GM12878 (cell line): ENCODE results near the gene ELP1. TPM values are rescaled to one million over a fixed set of nuclear protein-coding genes. Genes with fewer than 3 reads are reported as not detected.

Experiments used
- ATAC-seq: fragments of 200-7000 bp; cut with Tn5 transposase; 3 replicates; pipeline ENCODE4 v1.9.1; 2020; ENCODE audit warnings: mild to moderate bottlenecking, moderate library complexity
- BruUV-seq: library from RNA; stranded (reverse); fragments of 400-500 nt; replicated peaks from 2 replicates; lab custom pipeline; 2021; lab: Mats Ljungman, UMichigan
- CTCF ChIA-PET: fragments of 300-600 bp; sonication (Branson Sonifier 250); formaldehyde crosslinking; extraction: SDS; loops from one replicate; lab custom pipeline; 2021; ENCODE audit warnings: inconsistent platforms; lab: Yijun Ruan, JAX
- POLR2A ChIA-PET: fragments of 350-600 bp; formaldehyde crosslinking; extraction: SDS; loops from one replicate; lab custom pipeline; 2021; ENCODE audit warnings: inconsistent platforms; lab: Charles Lee
- RAD21 ChIA-PET: fragments of 300-600 bp; sonication (Branson Sonifier 250); formaldehyde crosslinking; loops from one replicate; lab custom pipeline; 2023; ENCODE audit warnings: antibody characterized with exemption; ENCODE audit not compliant: unreplicated experiment; lab: Charles Lee
- SMC1A ChIA-PET: fragments of 300-600 bp; sonication (Branson Sonifier 250); formaldehyde crosslinking; loops from one replicate; lab custom pipeline; 2023; ENCODE audit not compliant: unreplicated experiment, uncharacterized antibody; lab: Charles Lee
- DNase-seq: peaks from one replicate; pipeline ENCODE4 v3.0.0-alpha.2; 2011; ENCODE audit warnings: low read depth, low spot score
- FAIRE-seq: peaks from 3 replicates; lab custom pipeline; 2011; peaks lifted over from hg19 to GRCh38; lab: Jason Lieb, UNC
- H2AFZ ChIP-seq: 2 replicates; pipeline ENCODE4 v1.6.0; 2011; ENCODE audit warnings: low read depth, low read length, control low read depth; ENCODE audit not compliant: control insufficient read depth
- H3K27ac ChIP-seq: 2 replicates; pipeline ENCODE4 v1.5.1; 2011; ENCODE audit warnings: control low read depth; ENCODE audit not compliant: control insufficient read depth, insufficient read depth
- H3K27me3 ChIP-seq, 2 experiments: replicated peaks in 1 of 2; 2 replicates each; pipeline versions ENCODE4 v1.6.0 to v1.6.1; 2011; ENCODE audit warnings: low read length in 1 of 2; ENCODE audit not compliant: control insufficient read depth in 2 of 2, insufficient read depth in 2 of 2
- H3K36me3 ChIP-seq, 2 experiments: 2 replicates each; pipeline ENCODE4 v1.5.1; 2011; ENCODE audit warnings: low read length in 1 of 2; ENCODE audit not compliant: control insufficient read depth in 2 of 2, insufficient read depth in 2 of 2
- H3K4me1 ChIP-seq: 2 replicates; pipeline ENCODE4 v1.6.1; 2011; ENCODE audit warnings: mild to moderate bottlenecking, low read length, moderate library complexity, mixed read lengths; ENCODE audit not compliant: control insufficient read depth, insufficient read depth
- H3K4me2 ChIP-seq: 2 replicates; pipeline ENCODE4 v1.6.0; 2011; ENCODE audit warnings: control low read depth; ENCODE audit not compliant: control insufficient read depth, insufficient read depth
- H3K4me3 ChIP-seq: fragments of 200-600 bp; sonication (generic); 2 replicates; pipeline ENCODE4 v1.5.1; 2016
- H3K79me2 ChIP-seq: 2 replicates; pipeline ENCODE4 v1.6.0; 2011; ENCODE audit warnings: low read length; ENCODE audit not compliant: control insufficient read depth, insufficient read depth
- H3K9ac ChIP-seq: 2 replicates; pipeline ENCODE4 v1.8.0; 2011; ENCODE audit warnings: low read length, control low read depth, mixed read lengths; ENCODE audit not compliant: control insufficient read depth, insufficient read depth
- H3K9me3 ChIP-seq: replicated peaks from 3 replicates; pipeline ENCODE4 v1.5.1; 2011; ENCODE audit warnings: mild to moderate bottlenecking, low read length; ENCODE audit not compliant: control insufficient read depth, insufficient read depth
- H4K20me1 ChIP-seq: 2 replicates; pipeline ENCODE4 v1.6.0; 2011; ENCODE audit not compliant: control insufficient read depth, insufficient read depth
- CHD2 ChIP-seq: IDR thresholded peaks from 2 replicates; pipeline ENCODE4 v1.6.1; 2011; ENCODE audit warnings: low read depth, low read length, improper control_type of control experiment, borderline replicate concordance
- CREB1 ChIP-seq: IDR thresholded peaks from 2 replicates; pipeline ENCODE4 v1.6.1; 2012; ENCODE audit warnings: low read depth, mild to moderate bottlenecking, inconsistent platforms
- CTCF ChIP-seq, 3 experiments: IDR thresholded peaks in 2 of 3; conservative IDR thresholded peaks in 1 of 3; 2 replicates each; pipeline ENCODE4 v1.5.1; 2011; ENCODE audit warnings: low read depth in 3 of 3, low read length in 3 of 3, mild to moderate bottlenecking in 3 of 3, control low read depth in 2 of 3, moderate library complexity in 2 of 3, inconsistent platforms in 1 of 3, mixed read lengths in 1 of 3; ENCODE audit not compliant: control insufficient read depth in 2 of 3, insufficient read depth in 1 of 3; ENCODE audit errors: extremely low read depth in 1 of 3
- RAD21 ChIP-seq: IDR thresholded peaks from 2 replicates; pipeline ENCODE4 v1.6.1; 2011; ENCODE audit warnings: mild to moderate bottlenecking, low read depth, low read length, moderate library complexity; ENCODE audit not compliant: insufficient read depth
- WGBS: methylation state at CpG from one replicate; pipeline ENCODE4 v1.1.6; 2016; ENCODE audit warnings: low lambda C conversion rate; ENCODE audit not compliant: insufficient replicate concordance, insufficient coverage; ENCODE audit errors: missing lambda C conversion rate; 5-methylcytosine and 5-hydroxymethylcytosine counted together
- in situ Hi-C: fragments of 300-500 bp; cut with MboI; formaldehyde crosslinking; loops from 9 replicates; pipeline ENCODE4 v1.14.3; 2018; ENCODE audit warnings: mixed read lengths
- intact Hi-C: fragments of 100-400 bp; cut with micrococcal nuclease; formaldehyde crosslinking; loops from one replicate; pipeline ENCODE4 v1.14.2; 2022; ENCODE audit not compliant: unreplicated experiment
- polyA plus RNA-seq, 11 experiments: library from polyadenylated mRNA; depleted of rRNA in 4 of 11; unstranded in 6 of 11; stranded (reverse) in 5 of 11; fragments of >200 nt; fragmentation: Nextera tagmentation in 4 of 11; fragmentation: Illumina TruSeq in 1 of 11; extraction: Ambion mirVana in 4 of 11; extraction: Trizol in 1 of 11; gene quantifications; 1 replicate in 1 of 11; 2 replicates in 10 of 11; pipeline versions ENCODE4 v1.2.1 to v1.2.3, GENCODE V29; 2011 to 2016; ENCODE audit warnings: inconsistent platforms in 2 of 11, missing spikeins in 2 of 11, low read depth in 1 of 11
- total RNA-seq, 4 experiments: library from RNA; depleted of rRNA in 3 of 4; stranded (reverse); fragments of >200 nt in 3 of 4; fragmentation: Illumina TruSeq in 1 of 4; extraction: Trizol in 1 of 4; gene quantifications; 2 replicates each; pipeline versions ENCODE4 v1.2.1 to v1.2.3, GENCODE V29; 2013 to 2021
- TF ChIP-seq, protein P1 (sequence below): fragments of 450-650 bp; formaldehyde crosslinking; IDR thresholded peaks from 2 replicates; pipeline ENCODE4 v1.5.0; 2022; ENCODE audit warnings: mild to moderate bottlenecking, missing genetic modification characterization

ELP1 gene
- total and polyA plus RNA-seq, 10 of the 15 experiments (the other 5 are each of a cell fraction or from before 2014, with no cell fraction given), result 9.7 to 29.9 (median 26.0) TPM

- intact Hi-C loops, result no loop called here
- FAIRE-seq, result no peak
- Histone ChIP-seq H3K4me3 (no peak overlapping the region), H3K9me3 (no peaks in the 10 kb centered on the region), H3K9ac (no peak overlapping the region), H2AFZ (no peak overlapping the region), H3K4me1 (peaks cover 8% of the 10 kb centered on the region), H3K79me2 (no peaks in the 10 kb centered on the region), H3K36me3 (peaks cover 3 to 14% of the 10 kb centered on the region in 2 experiments), H3K4me2 (no peak overlapping the region), H3K27me3 (no peaks in the 10 kb centered on the region), H4K20me1 (no peaks in the 10 kb centered on the region), H3K27ac (no peak overlapping the region)
- in situ Hi-C loops, result no loop called here
- DNase-seq, result no peak
- TF ChIP-seq RAD21, result 0 out of 2 replicates have a peak, but pooled peaks have one; percentile 23
- peak in 1 of 3 experiments; percentile 13; a peak in 2 of 6 replicates for TF ChIP-seq CTCF (IDR thresholded peaks at IDR 0.05 in 2 of 3, conservative IDR thresholded peaks at IDR 0.05 in 1 of 3; ENCODE audit: control insufficient read depth in 2 of 3, extremely low read depth in 1 of 3, insufficient read depth in 1 of 3, low read depth in 3 of 3, low read length in 3 of 3)
- TF ChIP-seq, protein P1, sequence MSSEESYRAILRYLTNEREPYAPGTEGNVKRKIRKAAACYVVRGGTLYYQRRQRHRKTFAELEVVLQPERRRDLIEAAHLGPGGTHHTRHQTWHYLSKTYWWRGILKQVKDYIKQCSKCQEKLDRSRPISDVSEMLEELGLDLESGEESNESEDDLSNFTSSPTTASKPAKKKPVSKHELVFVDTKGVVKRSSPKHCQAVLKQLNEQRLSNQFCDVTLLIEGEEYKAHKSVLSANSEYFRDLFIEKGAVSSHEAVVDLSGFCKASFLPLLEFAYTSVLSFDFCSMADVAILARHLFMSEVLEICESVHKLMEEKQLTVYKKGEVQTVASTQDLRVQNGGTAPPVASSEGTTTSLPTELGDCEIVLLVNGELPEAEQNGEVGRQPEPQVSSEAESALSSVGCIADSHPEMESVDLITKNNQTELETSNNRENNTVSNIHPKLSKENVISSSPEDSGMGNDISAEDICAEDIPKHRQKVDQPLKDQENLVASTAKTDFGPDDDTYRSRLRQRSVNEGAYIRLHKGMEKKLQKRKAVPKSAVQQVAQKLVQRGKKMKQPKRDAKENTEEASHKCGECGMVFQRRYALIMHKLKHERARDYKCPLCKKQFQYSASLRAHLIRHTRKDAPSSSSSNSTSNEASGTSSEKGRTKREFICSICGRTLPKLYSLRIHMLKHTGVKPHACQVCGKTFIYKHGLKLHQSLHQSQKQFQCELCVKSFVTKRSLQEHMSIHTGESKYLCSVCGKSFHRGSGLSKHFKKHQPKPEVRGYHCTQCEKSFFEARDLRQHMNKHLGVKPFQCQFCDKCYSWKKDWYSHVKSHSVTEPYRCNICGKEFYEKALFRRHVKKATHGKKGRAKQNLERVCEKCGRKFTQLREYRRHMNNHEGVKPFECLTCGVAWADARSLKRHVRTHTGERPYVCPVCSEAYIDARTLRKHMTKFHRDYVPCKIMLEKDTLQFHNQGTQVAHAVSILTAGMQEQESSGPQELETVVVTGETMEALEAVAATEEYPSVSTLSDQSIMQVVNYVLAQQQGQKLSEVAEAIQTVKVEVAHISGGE (CRISPR knock-in tag), result no peak
- no peak for TF ChIP-seq CREB1
- TF ChIP-seq CHD2, result no peak
- ChIA-PET POLR2A (no interaction called here), RAD21 (no interaction called here), SMC1A (interaction anchor here (1.6 to 2.3 kb wide), 2 partner anchors 13 to 21 kb away, joined by 4 to 9 read pairs; no protein-coding TSS in a partner anchor), CTCF (interaction anchor here (1.3 to 3.0 kb wide), 4 partner anchors 11 to 580 kb away, joined by 3 to 13 read pairs (median 4); no protein-coding TSS in a partner anchor)
- ATAC-seq, result no peak
- BruUV-seq, result no TSS peak
- WGBS, result 99% methylated on average over 4 of the region's 4 CpGs
Observed at GRCh38 chr9:108889649-108890067, 44.3 kb downstream of the ELP1 start.
